ENCODE results near the gene MUC5B.
A peak's percentile ranks its signal among the peaks of the same experiment; 100 is the strongest.
"Not testable (repeated sequence)": the region's sequence is repeated elsewhere in the genome, so short reads cannot be mapped to it uniquely, and the experiment has no call there.

The MUC5B gene

DNA sequence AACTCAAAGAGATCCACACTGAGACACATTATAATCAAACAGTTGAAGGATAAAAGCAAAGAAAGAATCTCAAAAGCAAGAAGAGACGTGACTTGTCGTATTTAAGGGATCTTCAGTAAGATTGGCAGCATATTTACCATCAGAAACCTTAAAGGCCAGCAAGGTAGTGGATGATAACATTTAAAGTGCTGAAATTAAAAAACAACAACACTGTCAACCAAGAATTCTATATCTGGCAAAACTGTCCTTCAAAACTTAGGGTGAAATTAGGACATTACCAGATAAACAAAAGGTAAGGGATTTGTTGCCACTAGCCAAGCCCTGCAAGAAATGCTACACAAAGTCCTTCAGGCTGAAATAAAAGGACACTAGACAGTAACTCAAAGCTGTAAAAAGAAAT lies 11.0 kb upstream of the MUC5B start:
- H3K4me3 ChIP-seq (ENCODE audit: low read length), result no peak overlapping the region
- no peak for DNase-seq (ENCODE audit: low read depth, low spot score)

DNA sequence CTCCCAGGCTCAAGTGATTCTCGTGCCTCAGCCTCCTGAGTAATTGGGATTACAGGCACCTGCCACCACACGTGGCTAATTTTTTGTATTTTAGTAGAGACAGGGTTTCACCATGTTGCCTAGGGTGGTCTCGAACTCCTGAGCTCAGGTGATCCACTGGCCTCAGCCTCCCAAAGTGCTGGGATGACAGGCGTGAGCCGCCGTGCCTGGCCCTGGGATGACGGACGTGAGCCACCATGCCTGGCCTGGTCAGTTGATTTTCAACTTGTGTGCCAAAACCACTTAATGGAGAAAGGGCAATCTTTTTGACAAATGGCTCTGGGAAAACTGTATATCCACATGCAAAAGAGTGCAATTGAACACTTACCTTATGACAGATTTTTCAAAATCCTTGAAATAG lies 7.0 kb upstream of the MUC5B start:
- not testable (repeated sequence) for H3K4me3 ChIP-seq (ENCODE audit: low read length); DNase-seq (ENCODE audit: low read depth, low spot score)

DNA sequence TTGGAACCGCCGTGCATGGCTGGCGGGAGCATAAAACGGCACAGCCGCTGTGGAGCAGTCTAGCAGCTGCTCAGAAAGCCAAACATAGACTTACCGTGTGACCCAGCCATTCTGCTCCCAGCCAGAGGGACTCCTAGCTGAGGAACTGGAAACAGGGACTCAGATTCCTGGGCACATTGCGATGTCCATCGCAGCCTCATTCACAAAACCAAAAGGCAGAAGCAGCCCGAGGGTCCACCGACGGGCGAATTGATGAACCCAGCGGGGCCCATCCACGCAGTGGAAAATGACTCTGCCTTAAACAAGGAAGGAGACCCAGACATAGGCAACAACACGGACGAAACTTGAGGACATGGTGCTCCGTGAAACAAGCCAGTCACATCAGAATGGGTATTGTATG lies 5.7 kb upstream of the MUC5B start:
- no peak for DNase-seq (ENCODE audit: low read depth, low spot score)
- H3K4me3 ChIP-seq (ENCODE audit: low read length), result no peak overlapping the region

DNA sequence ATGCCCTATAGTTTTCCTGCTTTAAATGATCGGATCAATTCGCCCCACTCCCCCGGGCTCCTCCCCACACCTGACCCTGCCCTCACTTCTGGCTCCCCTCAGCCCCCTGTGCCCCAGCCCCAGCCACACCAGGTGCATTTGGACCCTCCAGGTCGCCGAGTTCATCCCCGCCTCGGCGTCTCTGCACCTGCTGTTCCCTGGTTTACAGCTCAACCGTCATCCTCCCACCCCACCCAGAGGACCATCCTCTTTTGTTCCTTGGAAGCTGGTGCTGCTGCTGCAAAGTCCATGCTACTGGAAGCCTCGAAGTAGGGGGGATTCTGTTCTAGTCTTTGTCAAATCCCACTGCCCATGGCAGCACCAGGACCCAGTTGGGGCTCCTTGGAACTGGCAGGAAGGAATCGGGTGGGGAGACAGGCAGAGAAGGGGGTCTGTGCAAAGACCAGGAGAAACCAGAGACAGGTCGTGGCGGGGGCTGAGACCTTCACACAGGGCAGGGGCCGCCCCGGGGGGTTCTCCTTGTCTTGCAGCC lies 4.5 kb upstream of the MUC5B start:
- no peak for DNase-seq (ENCODE audit: low read depth, low spot score)
- no peak overlapping the region for H3K4me3 ChIP-seq (ENCODE audit: low read length)

DNA sequence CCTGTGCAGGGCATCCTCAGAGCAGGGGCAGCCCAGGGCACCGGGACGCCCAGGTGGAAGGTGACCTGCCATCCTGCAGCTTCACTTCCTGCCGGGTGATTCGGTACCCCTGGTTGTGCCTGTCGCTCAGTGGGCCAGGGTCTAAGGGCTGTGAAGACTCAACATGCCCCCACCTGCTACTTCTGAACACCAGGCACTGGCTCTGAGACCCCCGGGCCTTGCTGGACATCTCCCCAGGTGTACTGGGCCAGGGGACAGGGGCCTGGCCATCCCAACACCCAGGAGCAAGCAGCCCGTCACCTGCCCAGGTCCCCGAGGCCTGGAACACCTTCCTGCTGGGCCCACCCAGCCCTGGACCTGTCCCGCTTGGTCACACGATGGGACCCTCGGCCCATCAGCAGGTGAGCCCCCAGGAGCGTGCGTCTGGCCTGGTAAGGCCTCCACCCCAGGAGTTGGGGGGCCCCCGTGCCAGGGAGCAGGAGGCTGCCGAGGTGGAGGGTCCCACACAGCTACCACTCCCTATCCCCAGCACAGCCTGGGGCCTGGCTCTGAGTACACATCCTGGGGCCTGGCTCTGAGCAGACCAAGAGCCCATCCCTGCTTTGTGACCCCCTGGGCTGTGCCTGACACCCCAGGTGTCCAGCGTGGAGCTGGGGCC lies 3.9 kb upstream of the MUC5B start:
- no peak for DNase-seq (ENCODE audit: low read depth, low spot score)
- no peak overlapping the region for H3K4me3 ChIP-seq (ENCODE audit: low read length)

DNA sequence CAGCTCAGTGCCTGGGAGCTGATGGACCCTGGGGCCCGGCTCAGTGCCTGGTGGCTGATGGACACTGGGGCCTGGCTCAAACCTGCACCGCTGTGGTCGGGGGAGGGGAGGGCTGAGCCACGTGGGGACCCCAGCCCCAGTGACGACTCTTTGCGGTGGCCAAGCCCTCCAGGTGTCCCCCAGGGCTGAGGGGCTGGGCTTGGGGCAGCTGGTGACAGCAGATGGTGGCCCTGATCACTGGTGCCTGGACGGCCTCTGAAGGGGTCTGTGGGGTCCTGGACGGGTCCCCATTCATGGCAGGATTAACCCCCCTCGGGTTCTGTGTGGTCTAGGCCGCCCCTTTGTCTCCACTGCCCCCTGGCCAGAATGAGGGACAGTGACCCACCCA lies 3.4 kb upstream of the MUC5B start:
- no peak overlapping the region for H3K4me3 ChIP-seq (ENCODE audit: low read length)
- no peak for DNase-seq (ENCODE audit: low read depth, low spot score)

DNA sequence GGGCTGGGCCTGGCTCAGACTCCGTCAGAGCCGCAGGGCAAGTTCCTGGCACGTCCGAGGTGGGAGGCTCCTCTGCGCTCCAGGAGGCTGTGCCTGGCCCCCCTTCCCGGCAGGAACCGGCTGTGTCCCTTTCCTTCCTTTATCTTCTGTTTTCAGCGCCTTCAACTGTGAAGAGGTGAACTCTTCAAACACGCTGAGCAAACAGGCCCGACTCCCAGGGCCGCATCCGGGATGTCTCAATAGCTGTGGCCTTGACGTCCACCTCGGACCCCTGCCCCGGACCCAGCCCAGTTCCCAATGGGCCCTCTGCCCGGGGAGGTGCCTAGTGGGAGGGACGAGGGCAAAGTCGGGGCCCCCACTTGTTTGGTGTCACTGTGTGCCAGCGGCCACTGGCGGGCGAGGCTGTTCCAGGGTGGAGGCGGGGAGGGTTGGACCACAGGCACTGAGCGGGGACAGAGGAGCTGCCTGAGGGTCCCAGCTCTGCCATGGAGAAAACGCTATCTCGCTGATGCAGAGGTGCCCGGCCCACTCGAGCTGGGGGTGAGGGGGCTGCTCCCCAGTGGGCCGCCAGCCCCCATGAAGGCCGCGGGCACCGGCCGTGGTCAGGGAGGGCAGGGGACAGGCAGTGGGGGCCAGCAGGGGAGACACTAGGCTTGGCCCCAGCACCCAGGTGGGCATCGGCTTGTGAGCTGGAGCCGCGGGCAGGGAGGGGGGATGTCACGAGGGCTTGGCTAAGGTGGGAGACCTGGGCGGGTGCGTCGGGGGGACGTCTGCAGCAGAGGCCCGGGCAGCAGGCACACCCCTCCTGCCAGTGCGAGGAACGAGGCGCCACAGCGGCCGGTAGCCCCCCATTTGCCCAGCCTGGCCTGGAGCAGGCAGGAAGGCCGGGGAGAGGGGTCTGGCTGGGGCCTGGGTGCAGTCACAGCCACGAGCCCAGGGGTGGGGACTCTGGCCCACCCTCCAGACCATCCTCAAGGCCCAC lies 2.7 kb upstream of the MUC5B start:
- DNase-seq (ENCODE audit: low read depth, low spot score), result no peak

DNA sequence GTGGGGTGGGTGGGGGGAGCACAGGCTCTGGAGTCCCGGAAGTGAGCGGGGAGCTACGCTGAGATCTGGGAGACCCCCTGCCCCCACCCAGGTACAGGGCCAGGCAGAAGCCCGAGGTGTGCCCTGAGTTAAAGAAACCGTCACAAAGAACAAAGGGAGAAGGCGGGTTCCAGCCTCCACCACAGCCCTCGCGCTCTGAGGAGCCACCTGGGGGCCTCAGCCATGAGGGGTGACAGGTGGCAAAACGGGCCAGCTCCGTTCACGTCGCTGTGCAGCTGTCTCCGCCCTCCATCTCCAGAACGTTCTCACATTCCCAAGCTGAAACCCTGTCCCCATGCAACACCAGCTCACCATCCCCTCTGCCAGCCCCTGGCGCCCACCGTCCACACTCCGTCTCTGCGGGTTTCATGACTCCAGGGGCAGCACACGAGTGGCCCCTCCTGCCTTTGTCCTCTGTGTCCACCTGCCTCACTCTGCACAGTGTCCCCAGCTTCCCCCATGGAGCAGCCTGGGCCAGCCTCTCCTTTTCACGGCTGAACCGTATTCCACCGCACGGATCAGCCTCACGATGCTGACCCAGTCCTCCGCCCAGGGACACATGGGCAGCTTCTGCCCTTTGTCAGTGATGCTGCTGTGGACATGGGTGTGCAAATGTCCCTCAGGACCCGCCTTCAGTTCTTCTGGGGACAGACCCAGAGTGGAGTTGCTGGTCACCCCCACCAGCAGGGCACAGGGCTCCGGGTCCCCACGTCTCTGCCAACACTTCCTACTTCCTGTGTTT lies 1.7 kb upstream of the MUC5B start:
- DNase-seq (ENCODE audit: low read depth, low spot score), result peak; percentile 16
- no peak overlapping the region for H3K4me3 ChIP-seq (ENCODE audit: low read length)

More for the DNA sequence above, 2.7 kb upstream of the MUC5B start:
- H3K4me3 ChIP-seq (ENCODE audit: low read length), result no peak overlapping the region

DNA sequence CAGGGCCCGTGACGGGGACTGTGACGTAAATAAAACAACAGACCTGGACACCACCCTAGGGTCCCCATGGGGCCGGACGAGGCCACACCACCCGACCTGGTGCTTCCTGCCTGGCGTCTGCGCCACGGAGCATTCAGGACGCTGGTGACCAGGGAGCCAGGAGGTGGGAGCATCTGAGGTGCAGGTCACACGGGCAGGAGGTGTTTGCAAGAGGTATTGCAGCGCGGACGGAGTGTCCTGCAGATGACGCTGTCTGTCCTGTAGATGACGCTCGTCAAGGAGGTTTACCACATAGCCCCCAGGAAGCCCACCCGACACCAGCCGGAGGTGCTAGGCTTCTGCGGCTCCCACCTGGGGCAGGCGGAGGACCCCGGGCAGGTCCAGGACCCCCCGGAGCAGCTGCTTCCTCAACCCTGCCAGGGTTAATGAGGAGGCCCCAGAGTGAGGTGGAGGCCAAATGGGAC lies 986 bp upstream of the MUC5B start:
- H3K4me3 ChIP-seq (ENCODE audit: low read length), result no peak overlapping the region
- DNase-seq (ENCODE audit: low read depth, low spot score), result no peak

DNA sequence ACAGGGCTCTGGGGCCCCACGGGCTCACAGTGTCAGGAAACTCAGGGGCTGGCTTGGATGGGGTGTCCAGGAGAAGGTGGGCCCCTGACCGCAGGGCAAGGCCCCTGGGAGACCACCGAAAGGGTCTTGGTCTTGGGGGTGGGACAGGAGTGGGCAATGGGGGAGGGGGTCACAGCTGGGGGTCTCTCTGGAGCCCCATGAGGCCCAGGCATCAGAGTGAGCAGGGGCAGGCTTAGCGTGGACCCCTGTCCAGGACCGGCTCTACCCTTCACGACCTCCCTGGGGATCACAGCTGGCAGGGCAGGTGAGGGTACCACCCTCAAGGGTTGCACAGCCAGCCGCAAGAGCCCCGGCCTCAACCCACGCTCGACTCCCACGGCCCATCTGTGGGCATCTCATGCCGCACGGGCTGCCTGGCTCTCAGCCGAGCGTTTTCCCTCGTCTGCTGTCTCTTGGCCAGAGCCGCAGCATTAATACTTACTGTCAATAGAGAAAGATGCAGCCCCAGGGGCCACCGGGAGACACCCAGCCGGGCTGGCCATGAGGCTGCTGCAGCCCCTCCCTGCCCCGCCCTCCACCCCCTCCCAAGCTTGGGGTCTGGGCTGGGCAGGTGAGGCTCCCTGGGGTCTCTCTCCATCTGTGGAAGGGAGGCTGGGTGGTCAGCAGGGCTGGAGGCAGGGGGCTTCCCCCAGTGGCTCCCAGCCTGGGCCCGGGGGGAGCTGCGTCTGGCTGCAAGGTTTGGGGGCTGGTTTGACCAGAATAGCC lies 662 bp downstream of the MUC5B start:
- no peak for DNase-seq (ENCODE audit: low read depth, low spot score)
- H3K4me3 ChIP-seq (ENCODE audit: low read length), result no peak overlapping the region

DNA sequence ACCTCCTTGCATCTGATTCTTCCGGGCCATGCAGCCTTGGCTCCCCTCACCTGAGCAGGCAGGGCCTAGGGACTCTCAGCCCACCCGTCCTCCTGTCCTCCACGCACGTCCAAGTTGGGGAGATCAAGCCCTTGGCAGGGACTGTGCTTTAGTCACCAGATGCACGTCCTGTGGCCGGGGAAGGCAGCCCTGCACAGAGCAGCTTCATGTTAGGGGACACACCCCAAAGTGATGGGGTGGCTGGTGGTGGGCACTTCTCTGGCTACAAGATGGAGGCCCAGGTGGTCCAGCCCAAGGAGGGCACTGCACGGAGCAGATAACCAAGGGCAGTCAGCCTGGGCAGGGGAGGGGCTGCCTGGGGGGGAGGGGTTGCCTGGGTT lies 1.2 kb downstream of the MUC5B start:
- H3K4me3 ChIP-seq (ENCODE audit: low read length), result no peak overlapping the region
- DNase-seq (ENCODE audit: low read depth, low spot score), result no peak

DNA sequence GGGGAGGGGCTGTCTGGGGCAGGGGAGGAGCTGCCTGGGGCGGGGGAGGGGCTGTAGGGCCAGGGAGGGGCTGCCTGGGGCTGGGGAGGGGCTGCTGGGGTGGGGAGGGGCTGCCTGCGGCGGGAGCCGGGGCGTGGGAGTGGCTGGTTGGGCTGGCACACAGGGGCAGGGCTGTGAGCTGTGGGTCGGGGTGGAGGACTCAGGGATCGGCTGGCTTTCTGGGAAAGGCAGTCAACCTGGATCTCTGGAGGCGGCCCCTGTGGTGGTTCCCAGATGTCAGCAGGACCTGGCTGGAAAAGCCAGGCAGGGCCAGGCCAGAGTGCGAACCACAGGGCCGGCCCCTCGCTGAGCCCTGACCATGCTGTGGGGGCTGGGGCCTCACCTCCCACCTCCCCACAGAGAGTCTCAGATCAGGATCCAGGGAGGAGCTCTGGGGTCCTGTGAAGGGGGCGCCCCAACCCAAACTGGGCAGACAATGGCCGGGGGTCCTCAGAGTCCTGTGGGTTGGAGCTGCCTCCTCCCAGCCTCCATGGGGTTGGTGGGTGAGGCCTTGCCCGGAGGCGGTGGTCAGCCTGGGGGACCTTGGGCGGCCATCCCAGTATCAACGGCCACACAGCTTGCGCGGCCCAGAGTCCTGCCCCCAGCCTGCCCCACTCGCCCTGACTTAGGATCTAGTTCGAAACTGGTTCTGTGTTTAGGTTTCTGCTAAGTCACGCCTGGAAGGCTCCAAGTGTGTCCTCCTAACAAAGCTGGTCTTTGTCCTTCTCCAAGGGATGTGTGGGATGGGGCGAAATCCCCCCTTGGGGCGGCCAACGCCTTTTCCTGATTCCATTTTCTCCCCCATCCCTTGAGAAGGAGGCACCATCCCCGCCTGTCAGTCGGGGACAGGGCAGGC lies 1.9 kb downstream of the MUC5B start:
- DNase-seq (ENCODE audit: low read depth, low spot score), result no peak
- H3K4me3 ChIP-seq (ENCODE audit: low read length), result no peak overlapping the region

DNA sequence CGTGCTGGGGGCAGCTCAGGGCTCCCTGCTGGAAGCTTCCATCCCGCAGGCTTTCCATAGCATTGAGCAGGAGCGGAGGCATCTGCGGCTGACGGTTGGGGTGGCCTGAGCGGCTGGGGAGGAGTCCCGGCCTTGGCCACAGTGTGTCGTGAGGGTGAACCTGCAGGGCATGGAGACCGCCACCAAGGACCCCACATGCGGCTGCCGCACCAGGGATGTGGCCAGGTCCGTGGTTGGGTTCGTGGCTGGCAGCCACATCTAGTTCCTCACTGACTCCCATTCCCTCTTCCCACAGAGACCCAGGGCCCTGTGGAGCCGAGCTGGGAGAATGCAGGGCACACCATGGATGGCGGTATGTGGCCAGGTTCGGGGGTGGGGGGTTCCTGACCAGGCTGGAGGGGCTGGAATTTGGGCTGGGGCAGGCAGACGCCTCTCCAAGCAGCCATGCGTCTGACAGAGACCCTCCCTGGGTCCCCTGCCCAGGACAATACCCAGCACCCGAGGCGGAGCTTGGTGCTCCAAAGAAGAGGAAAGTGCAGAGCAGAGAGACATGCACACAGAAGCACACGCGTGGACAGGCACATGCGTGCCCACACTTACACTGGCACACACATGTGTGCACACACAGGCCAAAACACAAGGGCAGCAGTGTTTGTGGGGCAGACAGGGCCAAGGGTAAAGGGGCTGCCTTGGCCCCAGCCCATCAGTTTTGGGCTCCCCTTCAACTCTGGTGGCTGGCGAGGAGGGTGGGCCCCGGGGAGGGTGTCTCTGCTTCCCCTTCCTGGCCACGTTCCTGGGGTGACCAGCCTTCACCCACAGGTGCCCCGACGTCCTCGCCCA lies 2.7 kb downstream of the MUC5B start:
- DNase-seq (ENCODE audit: low read depth, low spot score), result no peak
- no peak overlapping the region for H3K4me3 ChIP-seq (ENCODE audit: low read length)

DNA sequence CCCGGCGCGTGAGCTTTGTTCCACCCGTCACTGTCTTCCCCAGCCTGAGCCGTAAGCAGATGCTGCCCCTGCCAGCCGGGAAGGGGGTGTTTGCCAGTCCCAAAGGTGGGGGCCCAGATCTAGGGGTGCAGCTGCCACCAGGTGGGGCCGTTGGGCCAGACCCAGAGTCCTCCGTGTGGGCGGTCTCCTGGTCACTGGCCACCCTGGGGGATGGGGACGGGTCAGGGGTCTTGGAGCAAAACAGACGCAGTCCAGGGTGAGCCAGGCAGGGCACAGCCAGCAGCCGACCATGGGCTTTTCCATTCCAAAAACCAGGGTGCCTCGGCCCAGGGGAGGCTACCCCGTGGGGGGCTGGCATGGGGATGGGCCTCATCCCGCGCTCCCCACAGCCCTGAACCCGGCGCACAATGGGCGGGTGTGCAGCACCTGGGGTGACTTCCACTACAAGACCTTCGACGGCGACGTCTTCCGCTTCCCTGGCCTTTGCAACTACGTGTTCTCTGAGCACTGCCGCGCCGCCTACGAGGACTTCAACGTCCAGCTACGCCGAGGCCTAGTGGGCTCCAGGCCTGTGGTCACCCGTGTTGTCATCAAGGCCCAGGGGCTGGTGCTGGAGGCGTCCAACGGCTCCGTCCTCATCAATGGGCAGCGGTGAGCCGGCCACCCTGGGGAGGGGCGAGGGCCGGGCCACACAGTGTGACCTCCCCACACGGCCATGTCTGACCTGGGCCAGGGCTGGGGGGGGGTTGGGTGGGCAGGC lies 3.5 kb downstream of the MUC5B start:
- DNase-seq (ENCODE audit: low read depth, low spot score), result no peak
- H3K4me3 ChIP-seq (ENCODE audit: low read length), result no peak overlapping the region

DNA sequence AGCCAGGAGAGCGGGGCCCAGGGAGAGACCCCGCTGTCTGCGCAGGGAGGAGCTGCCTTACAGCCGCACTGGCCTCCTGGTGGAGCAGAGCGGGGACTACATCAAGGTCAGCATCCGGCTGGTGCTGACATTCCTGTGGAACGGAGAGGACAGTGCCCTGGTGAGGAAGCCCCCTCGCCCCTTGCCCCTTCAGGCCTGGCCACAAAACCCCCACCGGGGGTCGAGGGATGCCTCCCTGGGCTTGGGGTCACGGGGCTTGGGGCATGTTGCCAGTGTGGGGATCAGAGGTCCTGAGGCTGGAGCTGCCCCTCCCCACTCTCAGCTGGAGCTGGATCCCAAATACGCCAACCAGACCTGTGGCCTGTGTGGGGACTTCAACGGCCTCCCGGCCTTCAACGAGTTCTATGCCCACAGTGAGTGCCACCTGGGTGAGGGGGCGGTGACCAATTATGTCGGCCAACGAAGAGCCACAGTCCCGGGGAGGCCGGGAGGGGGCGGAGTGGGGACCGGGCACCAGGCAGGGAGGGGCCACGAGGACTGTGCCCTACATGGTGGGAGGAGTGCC lies 4.2 kb downstream of the MUC5B start:
- no peak for DNase-seq (ENCODE audit: low read depth, low spot score)
- no peak overlapping the region for H3K4me3 ChIP-seq (ENCODE audit: low read length)

DNA sequence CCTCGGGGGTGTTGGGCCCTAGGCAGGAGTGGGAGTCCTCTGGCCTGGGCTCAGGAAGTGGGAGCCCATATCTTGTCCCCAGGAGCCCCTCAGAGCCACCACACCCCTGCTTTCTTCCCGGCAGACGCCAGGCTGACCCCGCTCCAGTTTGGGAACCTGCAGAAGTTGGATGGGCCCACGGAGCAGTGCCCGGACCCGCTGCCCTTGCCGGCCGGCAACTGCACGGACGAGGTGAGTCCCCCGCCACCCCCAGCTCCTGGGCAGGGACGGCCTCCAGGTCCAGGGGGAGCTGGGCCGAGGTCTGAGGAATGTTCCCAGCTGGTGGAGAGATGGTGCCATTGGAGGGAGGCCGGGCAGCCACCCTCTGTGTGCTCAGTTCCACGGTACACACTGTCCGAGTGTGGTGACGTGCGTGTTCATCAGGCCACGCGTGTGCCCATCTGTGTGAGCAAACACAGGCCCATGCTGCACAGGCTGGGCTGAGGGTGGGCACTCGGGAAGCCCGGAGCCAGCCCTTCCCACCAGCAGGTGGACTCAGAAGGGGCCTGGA lies 4.8 kb downstream of the MUC5B start:
- DNase-seq (ENCODE audit: low read depth, low spot score), result no peak
- H3K4me3 ChIP-seq (ENCODE audit: low read length), result no peak overlapping the region

Measured in Jurkat, Clone E6-1 (cell line).